GM19328 (cell line): ENCODE data around the gene NPR2.

Experiments
- ATAC-seq: cut with Tn5 transposase; IDR thresholded peaks from one replicate; pipeline ENCODE4 v1.9.1; 2021; ENCODE audit warnings: mild to moderate bottlenecking, moderate library complexity; ENCODE audit not compliant: unreplicated experiment

Gene NPR2

GRCh38 chr9:35791297-35791921, at the start of gene NPR2:
Gene NPR2, plus strand, starts transcription at chr9:35791591. Its CDS starts 818 bp downstream, at chr9:35792409.
- ATAC-seq, result no peak

DNA sequence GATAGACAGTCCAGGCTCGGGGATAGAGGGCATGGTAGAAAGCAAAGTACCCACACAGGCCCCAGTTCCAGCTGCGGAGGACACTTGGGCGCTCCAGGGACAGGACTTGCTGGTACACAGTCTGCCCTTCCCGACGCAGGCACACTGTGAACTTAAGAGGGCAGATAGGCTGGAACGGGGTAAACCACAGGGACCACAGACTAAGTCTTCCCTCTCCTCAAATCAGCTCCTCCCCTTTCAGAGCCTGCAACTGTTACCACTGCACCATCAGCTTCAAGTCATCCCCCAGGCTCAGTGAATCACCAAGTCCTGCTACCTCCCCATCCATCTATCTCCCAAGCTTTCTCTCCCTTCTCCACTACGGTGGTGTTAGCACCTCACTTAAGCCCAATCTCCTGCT, 49.7 kb upstream of the NPR2 start:
- ATAC-seq, result no peak

GRCh38 chr9:35743452-35743851, 47.9 kb upstream of the NPR2 start:
- no peak for ATAC-seq

- no peak for ATAC-seq
Observed at GRCh38 chr9:35743880-35744518, 47.4 kb upstream of the NPR2 start.

DNA sequence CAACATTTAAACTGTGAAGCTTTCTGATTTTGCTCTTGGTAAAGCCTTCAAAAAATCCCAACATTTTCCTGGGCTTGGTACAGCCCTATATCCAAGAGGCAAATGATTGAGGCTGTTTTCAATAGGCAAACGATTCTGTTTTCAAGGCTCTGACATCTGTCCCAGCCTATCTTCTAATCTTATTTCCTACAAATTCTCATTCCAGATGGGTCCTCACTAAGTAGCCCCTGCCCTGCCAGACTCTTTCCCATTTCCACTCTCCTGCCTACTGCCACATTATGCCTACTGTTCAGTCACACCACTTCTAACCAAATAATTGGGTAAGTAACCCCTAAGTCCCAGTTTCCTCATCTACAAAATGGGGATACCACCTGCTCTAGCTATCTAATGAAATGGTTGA, 45.8 kb upstream of the NPR2 start:
- ATAC-seq, result no peak

- ATAC-seq, result no peak
Observed at GRCh38 chr9:35746583-35746982, 44.8 kb upstream of the NPR2 start.

DNA sequence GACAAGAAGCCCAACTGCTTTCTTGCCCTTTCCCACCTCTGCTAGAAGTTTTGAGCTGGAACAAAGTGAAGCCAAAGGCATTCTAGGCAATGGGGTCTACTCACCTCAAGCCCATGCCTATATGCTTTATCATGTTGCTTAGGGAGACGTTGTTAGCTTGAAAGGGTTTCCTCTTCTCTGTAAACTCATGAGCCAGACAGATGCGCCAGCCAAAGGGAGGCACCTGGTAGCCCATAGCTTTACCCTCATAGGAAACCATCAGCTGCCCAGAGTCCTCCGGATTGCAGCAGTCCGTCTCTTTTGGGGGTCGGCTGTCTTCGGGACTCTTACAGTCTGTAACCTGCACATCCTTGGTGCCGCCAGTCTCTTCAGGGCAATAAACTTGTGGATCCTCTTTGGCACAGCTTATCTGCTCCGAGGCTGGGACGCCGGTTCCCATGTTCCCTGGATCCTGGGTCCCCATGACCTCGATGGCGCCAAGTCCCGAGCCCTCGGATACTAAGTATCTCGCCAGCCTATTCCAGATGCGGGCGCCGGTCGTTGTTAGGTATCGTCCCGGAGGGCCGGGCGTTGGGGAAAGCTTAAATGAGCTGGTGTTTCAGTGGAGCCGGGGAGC, 43.0 kb upstream of the NPR2 start:
- no peak for ATAC-seq

- ATAC-seq, result peak; percentile 78
Observed at GRCh38 chr9:35748858-35749514, 42.4 kb upstream of the NPR2 start, which contains the start of the genes GBA2 and RGP1. Gene GBA2, minus strand, starts transcription at chr9:35749228. Its CDS starts 524 bp downstream, at chr9:35748704. Gene RGP1, plus strand, starts transcription at chr9:35749287. Its CDS starts 469 bp downstream, at chr9:35749756.

GRCh38 chr9:35749515-35750255, 41.7 kb upstream of the NPR2 start:
- peak; percentile 20 for ATAC-seq

DNA sequence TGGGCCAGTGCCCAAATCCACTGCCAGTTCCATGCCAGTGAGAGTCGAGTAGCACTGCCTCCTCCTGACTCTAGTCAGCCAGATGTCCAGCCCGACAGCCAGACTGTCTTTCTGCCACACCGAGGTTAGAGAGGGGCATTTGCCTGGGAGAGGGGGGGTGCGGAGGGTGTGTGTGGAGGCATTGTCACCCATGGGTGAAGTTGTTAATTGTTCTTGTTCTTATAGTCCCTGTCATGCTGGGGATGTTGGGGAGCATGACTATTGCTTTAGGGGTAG, 41.2 kb upstream of the NPR2 start:
- no peak for ATAC-seq

DNA sequence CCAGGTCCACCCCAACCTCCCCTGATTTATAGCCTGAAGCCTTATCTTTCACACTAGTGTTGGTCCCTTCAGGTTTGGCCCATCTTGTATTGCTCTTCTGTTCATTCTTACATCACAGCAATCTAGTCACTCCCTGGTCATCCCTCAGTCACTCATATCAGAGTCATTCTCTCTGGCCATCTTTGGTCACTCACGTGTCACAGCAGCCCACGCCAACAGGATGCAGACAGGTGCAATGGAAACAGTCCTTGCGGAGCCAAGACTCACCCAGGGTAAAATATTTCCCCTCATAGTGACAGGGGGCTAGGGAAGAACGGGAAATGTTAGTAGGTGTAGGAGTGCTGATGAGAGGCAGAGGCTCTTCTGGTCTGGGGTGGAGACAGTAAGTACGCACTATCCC, 37.9 kb upstream of the NPR2 start:
- no peak for ATAC-seq

- ATAC-seq, result no peak
Observed at GRCh38 chr9:35754264-35754663, 37.1 kb upstream of the NPR2 start, which contains the start of gene MSMP. Gene MSMP, minus strand, starts transcription at chr9:35754276. Its CDS starts 147 bp downstream, at chr9:35754129.

- no peak for ATAC-seq
Observed at GRCh38 chr9:35755071-35755470, 36.3 kb upstream of the NPR2 start.

GRCh38 chr9:35756275-35757225, 34.8 kb upstream of the NPR2 start:
- ATAC-seq, result peak; percentile 53

GRCh38 chr9:35757226-35757891, 34.0 kb upstream of the NPR2 start:
- peak; percentile 34 for ATAC-seq

- ATAC-seq, result no peak
Observed at GRCh38 chr9:35757892-35758275, 33.5 kb upstream of the NPR2 start.

- no peak for ATAC-seq
Observed at GRCh38 chr9:35758475-35759050, 32.8 kb upstream of the NPR2 start.

DNA sequence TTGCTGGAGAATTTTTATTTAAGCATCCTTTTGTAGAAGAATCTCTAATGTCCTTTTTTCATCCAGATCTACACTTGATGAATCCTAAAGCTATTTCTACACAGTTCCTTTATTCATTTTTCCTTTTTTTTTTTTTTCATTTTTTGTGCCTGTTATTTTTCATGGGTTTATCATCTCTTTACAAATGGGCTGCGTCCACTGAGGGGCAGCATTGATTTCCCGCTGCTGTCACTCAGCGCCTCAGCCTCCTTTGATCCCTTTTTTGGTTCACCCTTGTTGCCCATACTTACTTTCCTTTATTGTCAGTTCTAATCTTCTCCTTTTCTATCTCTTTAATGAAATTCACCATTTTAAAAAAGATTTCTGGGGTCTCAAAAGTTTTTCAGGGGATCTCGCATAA, 31.6 kb upstream of the NPR2 start:
- ATAC-seq, result no peak

GRCh38 chr9:35760651-35761050, 30.7 kb upstream of the NPR2 start:
- ATAC-seq, result no peak
